Thyroid gland (tissue), 4 donors: ENCODE measurements around the gene CCDC88C.

ENCODE experiments used
- POLR2A ChIP-seq, 2 donors: fragments of 450-650 bp; IDR thresholded peaks; one replicate each; pipeline ENCODE4 v1.6.1; 2017; ENCODE audit warnings: antibody characterized with exemption in 2 of 2, mild to moderate bottlenecking in 2 of 2, moderate library complexity in 1 of 2
- TF ChIP-seq, protein P1 (sequence below), 6 experiments: fragments of 200-600 bp in 3 of 6; fragments of 450-650 bp in 3 of 6; sonication (generic) in 3 of 6; IDR thresholded peaks; one replicate each; pipeline ENCODE4 v1.5.1; 2016 to 2019; ENCODE audit warnings: antibody characterized with exemption in 6 of 6, mild to moderate bottlenecking in 2 of 6, inconsistent platforms in 1 of 6, moderate library complexity in 1 of 6

DNA sequence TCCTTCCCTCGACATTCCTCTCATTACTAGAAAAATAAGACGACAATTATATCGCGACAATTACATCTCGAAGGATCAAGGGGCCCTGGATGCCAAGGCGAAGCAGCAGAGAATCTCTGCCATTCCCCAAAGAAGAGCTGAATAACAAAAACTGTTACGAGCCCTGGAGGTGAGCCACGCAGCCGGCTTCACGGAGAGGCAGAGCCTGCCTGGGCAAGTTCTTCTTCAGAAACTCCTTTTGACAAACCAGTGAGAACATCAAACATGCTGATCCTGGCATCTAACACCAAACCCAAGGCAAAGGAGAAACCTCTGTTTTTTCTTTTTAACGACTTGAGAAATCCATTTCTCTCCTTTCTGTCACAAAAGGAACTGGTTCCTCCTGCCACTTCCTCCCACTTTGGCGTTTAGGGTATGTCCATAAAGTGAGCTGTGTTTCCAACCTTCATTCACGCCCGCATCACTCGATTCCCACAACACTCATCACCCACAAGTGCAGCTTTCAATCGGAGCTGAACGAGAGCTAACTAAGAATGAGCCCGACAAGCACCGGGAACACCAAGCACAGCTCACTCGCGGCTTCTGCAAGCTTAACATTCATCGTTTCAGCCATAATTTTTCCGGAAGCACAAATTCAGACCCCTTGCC is 21.5 kb downstream of the CCDC88C start:
- TF ChIP-seq, protein P1, sequence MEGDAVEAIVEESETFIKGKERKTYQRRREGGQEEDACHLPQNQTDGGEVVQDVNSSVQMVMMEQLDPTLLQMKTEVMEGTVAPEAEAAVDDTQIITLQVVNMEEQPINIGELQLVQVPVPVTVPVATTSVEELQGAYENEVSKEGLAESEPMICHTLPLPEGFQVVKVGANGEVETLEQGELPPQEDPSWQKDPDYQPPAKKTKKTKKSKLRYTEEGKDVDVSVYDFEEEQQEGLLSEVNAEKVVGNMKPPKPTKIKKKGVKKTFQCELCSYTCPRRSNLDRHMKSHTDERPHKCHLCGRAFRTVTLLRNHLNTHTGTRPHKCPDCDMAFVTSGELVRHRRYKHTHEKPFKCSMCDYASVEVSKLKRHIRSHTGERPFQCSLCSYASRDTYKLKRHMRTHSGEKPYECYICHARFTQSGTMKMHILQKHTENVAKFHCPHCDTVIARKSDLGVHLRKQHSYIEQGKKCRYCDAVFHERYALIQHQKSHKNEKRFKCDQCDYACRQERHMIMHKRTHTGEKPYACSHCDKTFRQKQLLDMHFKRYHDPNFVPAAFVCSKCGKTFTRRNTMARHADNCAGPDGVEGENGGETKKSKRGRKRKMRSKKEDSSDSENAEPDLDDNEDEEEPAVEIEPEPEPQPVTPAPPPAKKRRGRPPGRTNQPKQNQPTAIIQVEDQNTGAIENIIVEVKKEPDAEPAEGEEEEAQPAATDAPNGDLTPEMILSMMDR (IDR thresholded peaks at IDR 0.05), result no peak
- TF ChIP-seq POLR2A (IDR thresholded peaks at IDR 0.05), result no peak
